BJ (cell line): ENCODE results near the gene CASP4. TPM values are rescaled to one million over a fixed set of nuclear protein-coding genes. Genes with fewer than 3 reads are reported as not detected.

Experiments used
- CTCF ChIA-PET: fragments of 350-600 bp; formaldehyde crosslinking; extraction: SDS; loops from one replicate; lab custom pipeline; 2021; ENCODE audit warnings: antibody characterized with exemption, inconsistent platforms; lab: Yijun Ruan, JAX
- POLR2A ChIA-PET: fragments of 300-600 bp; sonication (Branson Sonifier 250); formaldehyde crosslinking; extraction: SDS; loops from one replicate; lab custom pipeline; 2021; ENCODE audit warnings: antibody characterized with exemption; lab: Charles Lee
- DNase-seq: peaks from one replicate; pipeline ENCODE4 v3.0.0-alpha.2; 2011; ENCODE audit warnings: low read depth
- H3K27me3 ChIP-seq: 2 replicates; pipeline ENCODE4 v1.6.0; 2011; ENCODE audit warnings: low read length; ENCODE audit not compliant: control insufficient read depth, insufficient read depth
- H3K36me3 ChIP-seq: 2 replicates; pipeline ENCODE4 v1.5.1; 2011; ENCODE audit warnings: low read length; ENCODE audit not compliant: control insufficient read depth, insufficient read depth
- H3K4me3 ChIP-seq: 2 replicates; pipeline ENCODE4 v1.5.1; 2011; ENCODE audit warnings: low read depth, mild to moderate bottlenecking, control low read depth, low read length
- CTCF ChIP-seq: IDR thresholded peaks from 2 replicates; pipeline ENCODE4 v1.5.1; 2011; ENCODE audit warnings: low read depth, mild to moderate bottlenecking, control low read depth, inconsistent platforms, low read length, moderate library complexity; ENCODE audit not compliant: insufficient read depth
- polyA minus RNA-seq: library from RNA; depleted of rRNA, polyadenylated mRNA; stranded (reverse); fragments of >200 nt; gene quantifications from 2 replicates; pipeline ENCODE4 v1.2.3, GENCODE V29; 2011; rRNA and poly(A)+ RNA removed
- polyA plus RNA-seq: library from polyadenylated mRNA; depleted of rRNA; stranded (reverse); fragments of >200 nt; gene quantifications from 2 replicates; pipeline ENCODE4 v1.2.3, GENCODE V29; 2011; rRNA removed

The CASP4 gene
- polyA plus RNA-seq: 87.7 and 120 TPM in 2 replicates
- polyA minus RNA-seq: 29.9 and 44.2 TPM in 2 replicates

- CTCF ChIA-PET: no interaction called here
- peak within 1 kb of the TSS; percentile 52 for H3K4me3 ChIP-seq
- peak; percentile 47 for DNase-seq
- POLR2A ChIA-PET: interaction anchor here (0.6 kb wide), 2 partner anchors 83 to 220 kb away, joined by 3 to 4 read pairs; no protein-coding TSS in a partner anchor
- no peaks in the 10 kb centered on the region; the same call in 1 of the 2 replicates for H3K36me3 ChIP-seq
- H3K27me3 ChIP-seq: no peaks in the 10 kb centered on the region
- TF ChIP-seq CTCF: no peak
These were observed at the start of gene CASP4 for GRCh38 chr11:104968355-104968855. Gene CASP4 (minus strand): TSS chr11:104968574. CDS start chr11:104968525, 49 bp downstream.

DNA sequence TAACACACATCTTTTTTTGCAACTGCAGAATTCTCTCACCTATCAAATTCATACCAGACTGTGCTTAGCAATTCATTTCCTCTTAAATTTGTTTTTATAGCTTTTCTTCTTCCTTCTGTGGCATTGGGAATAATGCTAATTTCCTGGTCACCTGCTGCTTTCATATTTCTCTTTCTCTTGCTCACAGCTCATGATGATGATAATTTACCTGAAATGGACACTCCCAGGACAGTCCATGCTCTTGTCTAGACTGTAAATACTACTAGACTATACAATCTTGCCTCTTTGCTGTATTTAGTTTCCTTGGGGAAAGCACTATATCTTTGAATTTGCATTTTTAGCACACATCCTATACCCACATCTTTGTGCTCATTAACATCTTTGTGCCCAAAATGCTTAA lies 39.1 kb upstream of the CASP4 start:
- TF ChIP-seq CTCF: no peak
- no peak for DNase-seq
- Histone ChIP-seq H3K4me3 (no peak overlapping the region), H3K36me3 (no peaks in the 10 kb centered on the region), H3K27me3 (no peaks in the 10 kb centered on the region)
- CTCF ChIA-PET: no interaction called here
- POLR2A ChIA-PET: interaction anchor here (0.7 kb wide), 1 partner anchor 930 kb away, joined by 4 read pairs; no protein-coding TSS in a partner anchor

DNA sequence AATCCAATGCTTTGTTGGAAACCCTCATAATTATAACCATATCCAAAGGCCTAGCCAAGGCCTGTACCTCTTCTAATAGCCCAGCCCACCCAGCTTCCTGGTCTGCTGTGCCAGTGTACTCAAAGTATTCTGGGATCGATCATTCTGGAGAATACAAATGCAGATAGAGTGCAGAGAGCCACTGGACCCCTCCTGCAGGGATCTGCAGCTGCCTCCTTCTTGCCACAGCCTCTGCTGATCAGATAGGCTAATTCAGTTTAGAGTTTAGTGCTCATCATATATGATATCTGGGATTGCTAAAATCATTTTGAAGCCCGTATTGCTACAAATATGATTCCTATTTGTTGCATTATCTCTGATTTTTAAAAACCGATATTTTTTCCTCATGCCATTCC lies 37.1 kb upstream of the CASP4 start:
- no peak for TF ChIP-seq CTCF
- CTCF ChIA-PET: no interaction called here
- Histone ChIP-seq H3K4me3 (no peak overlapping the region), H3K36me3 (no peaks in the 10 kb centered on the region), H3K27me3 (no peaks in the 10 kb centered on the region)
- no peak for DNase-seq
- POLR2A ChIA-PET: no interaction called here

- no peak for DNase-seq
- ChIA-PET POLR2A (no interaction called here), CTCF (no interaction called here)
These were observed 35.6 kb upstream of the CASP4 start for GRCh38 chr11:105004021-105004420.

DNA sequence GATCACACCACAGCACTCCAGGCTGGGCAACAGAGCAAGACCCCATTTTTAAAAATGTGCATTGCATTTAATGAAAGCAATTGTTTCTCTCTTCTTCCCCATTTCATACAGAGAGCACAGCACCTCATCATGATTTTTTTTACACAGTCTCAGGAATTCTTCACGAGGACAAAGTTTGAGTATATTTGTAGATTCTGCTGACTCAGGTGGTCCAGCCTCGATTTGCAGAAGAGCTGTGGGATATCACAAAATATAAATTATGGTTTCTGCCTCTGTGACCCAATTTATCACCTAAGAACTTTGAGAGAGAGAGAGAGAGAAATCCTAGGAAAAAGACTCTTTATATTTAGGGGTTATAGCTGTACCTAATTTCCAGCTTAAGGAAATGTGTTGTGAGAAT lies 34.8 kb upstream of the CASP4 start:
- Histone ChIP-seq H3K4me3 (no peak overlapping the region), H3K27me3 (no peaks in the 10 kb centered on the region), H3K36me3 (no peaks in the 10 kb centered on the region)
- no peak for DNase-seq
- no peak for TF ChIP-seq CTCF
- CTCF ChIA-PET: no interaction called here
- POLR2A ChIA-PET: no interaction called here

More at GRCh38 chr11:105004021-105004420, 35.6 kb upstream of the CASP4 start:
- no peaks in the 10 kb centered on the region for H3K27me3 ChIP-seq
- H3K36me3 ChIP-seq: no peaks in the 10 kb centered on the region
- no peak overlapping the region for H3K4me3 ChIP-seq
- TF ChIP-seq CTCF: no peak
